AG04450 (cell line): ENCODE data around the gene ZBTB37. TPM values are rescaled to one million over a fixed set of nuclear protein-coding genes. Genes with fewer than 3 reads are reported as not detected.
"Not testable (repeated sequence)": the region's sequence is repeated elsewhere in the genome, so short reads cannot be mapped to it uniquely, and the experiment has no call there.

Experiments used
- CTCF ChIA-PET: fragments of 300-600, 350-600 bp; formaldehyde crosslinking; extraction: SDS; loops from one replicate; lab custom pipeline; 2022; ENCODE audit warnings: antibody characterized with exemption, inconsistent platforms; lab: Charles Lee
- POLR2A ChIA-PET: fragments of 350-600 bp; formaldehyde crosslinking; extraction: SDS; loops from one replicate; lab custom pipeline; 2021; ENCODE audit warnings: antibody characterized with exemption, inconsistent platforms; lab: Yijun Ruan, JAX
- DNase-seq: peaks from one replicate; pipeline ENCODE4 v3.0.0-alpha.2; 2011; ENCODE audit warnings: low read depth, low spot score
- H3K27ac ChIP-seq: one replicate; pipeline ENCODE4 v1.5.1; 2012; ENCODE audit warnings: low read depth, low read length, control low read depth
- H3K27me3 ChIP-seq: one replicate; pipeline ENCODE4 v1.6.0; 2012; ENCODE audit warnings: low read length; ENCODE audit not compliant: control insufficient read depth, insufficient read depth
- H3K4me3 ChIP-seq: 2 replicates; pipeline ENCODE4 v1.5.1; 2011; ENCODE audit warnings: mild to moderate bottlenecking, low read depth, low read length, control low read depth
- H3K9me3 ChIP-seq: 2 replicates; pipeline ENCODE4 v1.5.1; 2012; ENCODE audit warnings: low read length; ENCODE audit not compliant: control insufficient read depth, insufficient read depth
- polyA plus RNA-seq: library from polyadenylated mRNA; depleted of rRNA; stranded (reverse); fragments of >200 nt; gene quantifications from 2 replicates; pipeline ENCODE4 v1.2.3, GENCODE V29; 2011
- TF ChIP-seq, protein P1 (sequence below): IDR thresholded peaks from 2 replicates; pipeline ENCODE4 v1.5.1; 2011; ENCODE audit warnings: low read depth, low read length, control low read depth, inconsistent platforms

Gene ZBTB37
- polyA plus RNA-seq, 1 experiment = 2.8 TPM

DNA sequence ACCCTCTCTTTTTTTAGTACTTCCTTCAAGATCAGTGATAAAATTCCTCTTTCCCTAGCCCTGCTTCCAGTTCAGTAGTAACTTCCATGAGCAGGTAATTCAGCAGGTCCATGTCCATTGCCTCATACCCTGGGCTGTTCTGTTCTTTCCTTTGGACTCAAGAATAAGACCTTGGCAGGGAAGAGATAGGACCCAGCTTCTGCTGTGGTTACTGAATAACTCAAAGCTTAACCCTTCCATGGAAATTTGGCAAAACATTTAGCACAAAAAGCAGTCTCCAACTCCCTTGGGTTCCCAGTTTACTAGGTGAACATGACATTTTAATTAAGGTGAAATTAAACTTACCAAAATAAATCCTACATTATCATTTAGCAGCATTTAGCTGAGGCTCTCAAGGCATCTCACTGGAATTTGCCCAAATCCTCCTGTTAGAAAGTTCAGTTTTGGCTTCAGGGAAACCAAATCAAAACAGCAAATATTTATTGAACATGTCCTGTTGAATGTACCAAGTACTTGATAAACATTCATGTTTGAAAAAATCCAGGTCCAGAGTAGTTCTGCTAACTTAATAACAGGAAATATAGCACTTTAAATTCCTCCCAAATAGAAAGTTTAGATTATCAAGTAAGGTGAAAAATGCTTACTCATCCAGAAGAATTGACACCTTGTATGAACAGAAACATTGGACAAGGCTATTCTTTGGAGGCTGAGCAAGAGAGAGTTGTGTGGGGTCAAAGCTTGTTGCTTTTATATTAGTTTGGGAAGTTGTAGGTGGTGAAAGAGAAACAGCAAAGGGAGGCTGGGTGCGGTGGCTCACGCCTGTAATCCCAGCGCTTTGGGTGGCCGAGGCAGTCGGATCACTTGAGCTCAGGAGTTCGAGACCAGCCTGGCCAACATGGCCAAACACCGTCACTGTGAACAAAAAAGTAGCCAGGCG, 57.4 kb downstream of the ZBTB37 start:
- ChIA-PET POLR2A (no interaction called here), CTCF (interaction anchor here (0.8 kb wide), 1 partner anchor 12 kb away, joined by 9 read pairs; no protein-coding TSS in a partner anchor)
- Histone ChIP-seq H3K4me3 (no peak overlapping the region), H3K27ac (no peak overlapping the region), H3K27me3 (no peaks in the 10 kb centered on the region), H3K9me3 (no peaks in the 10 kb centered on the region)
- DNase-seq = no peak
- TF ChIP-seq, protein P1, sequence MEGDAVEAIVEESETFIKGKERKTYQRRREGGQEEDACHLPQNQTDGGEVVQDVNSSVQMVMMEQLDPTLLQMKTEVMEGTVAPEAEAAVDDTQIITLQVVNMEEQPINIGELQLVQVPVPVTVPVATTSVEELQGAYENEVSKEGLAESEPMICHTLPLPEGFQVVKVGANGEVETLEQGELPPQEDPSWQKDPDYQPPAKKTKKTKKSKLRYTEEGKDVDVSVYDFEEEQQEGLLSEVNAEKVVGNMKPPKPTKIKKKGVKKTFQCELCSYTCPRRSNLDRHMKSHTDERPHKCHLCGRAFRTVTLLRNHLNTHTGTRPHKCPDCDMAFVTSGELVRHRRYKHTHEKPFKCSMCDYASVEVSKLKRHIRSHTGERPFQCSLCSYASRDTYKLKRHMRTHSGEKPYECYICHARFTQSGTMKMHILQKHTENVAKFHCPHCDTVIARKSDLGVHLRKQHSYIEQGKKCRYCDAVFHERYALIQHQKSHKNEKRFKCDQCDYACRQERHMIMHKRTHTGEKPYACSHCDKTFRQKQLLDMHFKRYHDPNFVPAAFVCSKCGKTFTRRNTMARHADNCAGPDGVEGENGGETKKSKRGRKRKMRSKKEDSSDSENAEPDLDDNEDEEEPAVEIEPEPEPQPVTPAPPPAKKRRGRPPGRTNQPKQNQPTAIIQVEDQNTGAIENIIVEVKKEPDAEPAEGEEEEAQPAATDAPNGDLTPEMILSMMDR = no peak

DNA sequence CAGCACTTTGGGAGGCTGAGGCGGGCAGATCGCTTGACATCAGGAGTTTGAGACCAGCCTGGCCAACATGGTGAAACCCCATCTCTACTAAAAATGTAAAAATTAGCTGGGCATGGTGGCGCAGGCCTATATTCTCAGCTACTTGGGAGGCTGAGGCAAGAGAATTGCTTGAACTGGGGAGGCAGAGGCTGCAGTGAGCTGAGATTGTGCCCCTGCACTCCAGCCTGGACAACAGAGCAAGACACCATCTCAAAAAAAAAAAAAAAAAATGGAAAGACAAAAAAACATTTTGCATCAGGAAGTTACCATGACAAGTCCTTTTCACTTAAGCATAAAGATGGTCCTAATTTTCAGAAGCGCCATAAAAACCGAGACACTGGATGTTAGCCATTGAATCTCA, 62.4 kb downstream of the ZBTB37 start:
- H3K27me3 ChIP-seq, H3K9me3 ChIP-seq, H3K27ac ChIP-seq, DNase-seq, POLR2A ChIA-PET, H3K4me3 ChIP-seq, CTCF ChIA-PET: not testable (repeated sequence)

DNA sequence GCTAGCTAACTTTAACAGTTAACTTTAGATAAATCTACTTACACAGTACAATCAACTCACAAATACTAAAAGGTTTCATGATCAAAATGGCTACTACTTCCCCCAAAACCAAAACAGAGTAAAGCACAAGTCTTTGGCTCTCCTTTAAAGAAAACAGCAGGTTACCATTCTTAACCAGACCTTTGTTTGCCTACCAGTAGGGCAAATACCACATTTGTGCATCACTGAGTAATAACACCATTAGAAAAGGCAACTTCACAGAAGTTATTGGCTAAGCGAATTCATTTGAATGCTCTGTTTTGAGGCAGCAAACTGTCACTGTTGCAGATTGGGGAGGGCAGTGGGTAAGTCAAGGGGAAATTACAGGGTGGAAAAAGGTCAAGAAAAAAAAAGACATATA, 66.3 kb downstream of the ZBTB37 start:
- H3K27ac ChIP-seq = no peak overlapping the region
- POLR2A ChIA-PET = no interaction called here
- no peak for DNase-seq
- no peak overlapping the region for H3K4me3 ChIP-seq
- no peaks in the 10 kb centered on the region for H3K9me3 ChIP-seq
- H3K27me3 ChIP-seq = no peaks in the 10 kb centered on the region
- TF ChIP-seq, protein P1 = no peak
- CTCF ChIA-PET = interaction anchor here (1.0 kb wide), 1 partner anchor 16 kb away, joined by 3 read pairs; no protein-coding TSS in a partner anchor

DNA sequence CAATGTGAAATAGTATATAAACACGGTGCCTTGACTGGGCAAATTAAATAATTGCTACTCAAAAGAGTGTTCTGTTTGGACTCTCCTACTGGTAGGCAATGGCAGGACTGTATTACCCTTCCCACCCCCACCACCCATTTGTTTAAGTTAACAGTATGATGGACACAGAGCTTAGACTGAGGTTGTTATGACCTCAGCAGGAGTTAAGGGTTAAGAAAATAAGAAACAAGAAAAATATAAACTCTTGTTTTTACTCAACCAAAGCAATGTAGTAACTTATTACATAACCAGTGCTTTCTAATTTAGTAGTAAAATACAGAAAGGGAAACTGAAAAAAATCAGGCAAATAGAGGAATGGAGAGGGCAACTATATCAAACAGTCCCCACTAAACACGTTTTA, 68.9 kb downstream of the ZBTB37 start:
- no peaks in the 10 kb centered on the region for H3K9me3 ChIP-seq
- no peak overlapping the region for H3K27ac ChIP-seq
- CTCF ChIA-PET = interaction anchor here (0.5 to 0.6 kb wide), 2 partner anchors 10 to 23 kb away, joined by 3 to 4 read pairs; no protein-coding TSS in a partner anchor
- no peaks in the 10 kb centered on the region for H3K27me3 ChIP-seq
- no peak for DNase-seq
- POLR2A ChIA-PET = interaction anchor here (0.7 kb wide), 2 partner anchors 18 to 85 kb away, joined by 3 to 6 read pairs; partner anchors contain the start of gene RC3H1
- no peak overlapping the region for H3K4me3 ChIP-seq
- TF ChIP-seq, protein P1 = no peak

DNA sequence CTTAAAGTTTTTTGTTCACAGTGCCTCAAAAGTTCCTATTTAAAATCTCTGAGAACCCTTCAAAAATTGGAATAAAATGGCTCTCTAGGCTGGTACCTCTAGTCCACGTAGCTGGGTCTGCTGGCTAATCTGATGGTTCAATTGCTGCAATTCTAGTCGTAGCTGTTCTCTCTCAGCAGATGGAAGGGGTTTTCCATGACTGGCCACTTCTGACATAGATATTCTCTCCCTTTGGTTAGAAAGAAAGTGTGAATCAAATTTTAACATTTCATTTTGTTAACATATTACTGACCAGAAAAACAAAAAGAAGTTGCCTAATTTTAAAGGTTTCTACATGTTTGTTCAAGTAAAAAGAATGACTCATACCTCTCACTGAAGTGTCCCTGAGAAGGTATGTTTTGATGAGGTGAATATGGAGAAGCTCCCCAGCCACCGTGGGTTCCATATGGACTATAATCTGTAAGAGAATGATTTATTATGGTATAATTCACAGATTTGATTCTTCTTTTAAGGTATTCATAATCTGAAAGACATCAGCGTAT, 78.3 kb downstream of the ZBTB37 start:
- Histone ChIP-seq H3K27ac (no peak overlapping the region), H3K27me3 (no peaks in the 10 kb centered on the region), H3K4me3 (no peak overlapping the region), H3K9me3 (no peaks in the 10 kb centered on the region)
- POLR2A ChIA-PET = no interaction called here
- TF ChIP-seq, protein P1 = no peak
- no peak for DNase-seq
- CTCF ChIA-PET = no interaction called here
